Astrocyte (in vitro differentiated cells and primary cell): ENCODE results near the gene TRERF1.

Experiments used
- EZH2 ChIP-seq: IDR thresholded peaks from 2 replicates; pipeline ENCODE4 v1.6.1; 2012; ENCODE audit warnings: mild to moderate bottlenecking, low read length, inconsistent platforms; ENCODE audit not compliant: insufficient read depth
- TF ChIP-seq, protein P1 (sequence below): IDR thresholded peaks from 2 replicates; pipeline ENCODE4 v1.5.1; 2011; ENCODE audit warnings: low read depth, mild to moderate bottlenecking, inconsistent platforms, low read length, moderate library complexity; ENCODE audit not compliant: insufficient read depth

DNA sequence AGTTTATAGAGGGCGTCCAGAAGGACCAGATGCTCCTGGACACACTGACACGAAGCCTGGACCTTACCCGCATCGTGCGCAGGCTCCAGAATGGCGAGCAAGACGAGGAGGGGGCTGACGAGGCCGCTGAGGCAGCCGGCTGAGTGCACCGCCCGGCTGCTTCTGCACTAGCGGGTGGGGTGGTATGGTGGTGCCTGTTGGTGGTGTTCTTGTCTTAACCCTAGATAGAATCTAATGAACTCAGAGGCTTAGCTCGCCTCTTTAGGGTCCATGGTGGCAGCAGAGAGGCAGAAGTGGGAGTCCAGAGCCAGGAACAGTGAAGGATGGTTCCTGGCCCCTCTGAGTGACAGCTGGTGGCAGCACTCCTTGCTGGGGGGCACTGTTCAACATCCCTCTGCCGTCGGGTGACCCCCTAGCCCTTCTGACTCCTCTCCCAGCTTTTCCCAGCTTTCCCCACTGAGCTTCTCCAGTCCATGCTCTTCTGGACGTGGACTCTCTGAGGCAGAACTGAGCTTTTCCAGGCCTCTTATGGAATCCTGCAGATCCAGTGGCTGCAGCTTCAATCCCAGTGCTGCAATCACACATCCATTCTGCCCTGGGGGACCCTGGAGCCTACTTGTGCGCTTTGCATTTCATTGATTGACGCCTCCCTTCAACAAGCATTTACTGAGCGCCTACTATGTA lies 272.3 kb downstream of the TRERF1 start:
- TF ChIP-seq, protein P1, sequence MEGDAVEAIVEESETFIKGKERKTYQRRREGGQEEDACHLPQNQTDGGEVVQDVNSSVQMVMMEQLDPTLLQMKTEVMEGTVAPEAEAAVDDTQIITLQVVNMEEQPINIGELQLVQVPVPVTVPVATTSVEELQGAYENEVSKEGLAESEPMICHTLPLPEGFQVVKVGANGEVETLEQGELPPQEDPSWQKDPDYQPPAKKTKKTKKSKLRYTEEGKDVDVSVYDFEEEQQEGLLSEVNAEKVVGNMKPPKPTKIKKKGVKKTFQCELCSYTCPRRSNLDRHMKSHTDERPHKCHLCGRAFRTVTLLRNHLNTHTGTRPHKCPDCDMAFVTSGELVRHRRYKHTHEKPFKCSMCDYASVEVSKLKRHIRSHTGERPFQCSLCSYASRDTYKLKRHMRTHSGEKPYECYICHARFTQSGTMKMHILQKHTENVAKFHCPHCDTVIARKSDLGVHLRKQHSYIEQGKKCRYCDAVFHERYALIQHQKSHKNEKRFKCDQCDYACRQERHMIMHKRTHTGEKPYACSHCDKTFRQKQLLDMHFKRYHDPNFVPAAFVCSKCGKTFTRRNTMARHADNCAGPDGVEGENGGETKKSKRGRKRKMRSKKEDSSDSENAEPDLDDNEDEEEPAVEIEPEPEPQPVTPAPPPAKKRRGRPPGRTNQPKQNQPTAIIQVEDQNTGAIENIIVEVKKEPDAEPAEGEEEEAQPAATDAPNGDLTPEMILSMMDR: no peak
- TF ChIP-seq EZH2: no peak
